ENCODE results near the gene KIRREL1.

Gene KIRREL1

DNA sequence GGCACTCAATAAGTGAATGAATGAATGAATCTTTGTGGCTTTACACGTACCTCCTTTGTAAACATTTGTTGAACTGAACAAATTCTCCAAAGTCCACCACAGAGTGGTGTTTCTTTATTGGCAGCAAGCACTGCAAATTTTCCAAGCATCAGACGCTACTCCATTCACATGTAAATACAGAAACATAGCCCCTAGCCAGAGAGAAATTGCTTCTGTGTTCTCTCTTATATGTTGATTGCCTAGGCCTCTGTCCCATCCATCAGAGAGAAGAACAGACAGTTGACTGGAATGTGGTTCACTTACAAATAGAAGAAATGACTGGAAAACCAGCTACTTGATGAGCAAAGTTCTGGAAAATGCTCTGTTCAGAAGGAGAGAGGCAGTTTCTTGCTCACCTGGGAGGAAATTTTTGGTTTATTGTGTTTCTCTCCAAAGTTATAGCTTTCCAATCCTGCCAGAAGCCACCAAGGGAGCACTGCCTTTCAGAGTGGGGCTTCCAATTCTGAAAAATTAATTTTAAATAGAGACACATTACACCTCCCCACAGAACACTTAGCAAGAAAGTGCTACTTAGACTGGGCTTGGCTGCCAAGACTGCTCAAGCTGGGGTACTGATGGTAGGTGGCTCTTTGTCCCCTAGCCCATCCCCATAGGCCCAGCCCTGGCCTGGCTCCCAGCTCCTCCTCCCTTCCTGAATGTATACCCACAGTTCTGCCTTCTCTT lies 18.1 kb upstream of the KIRREL1 start:
- H3K36me3 ChIP-seq (ENCODE audit: control insufficient read depth, insufficient read depth, low read length), result no peaks in the 10 kb centered on the region
- no peaks in the 10 kb centered on the region; the same call in none of the 2 replicates for H3K27me3 ChIP-seq (replicated peaks; ENCODE audit: control insufficient read depth, insufficient read depth, low read length)
- no peak overlapping the region for H3K4me3 ChIP-seq (replicated peaks; ENCODE audit: low read depth, low read length)
- no peak for DNase-seq (ENCODE audit: extremely low read depth, insufficient read length)
- TF ChIP-seq, protein P1, sequence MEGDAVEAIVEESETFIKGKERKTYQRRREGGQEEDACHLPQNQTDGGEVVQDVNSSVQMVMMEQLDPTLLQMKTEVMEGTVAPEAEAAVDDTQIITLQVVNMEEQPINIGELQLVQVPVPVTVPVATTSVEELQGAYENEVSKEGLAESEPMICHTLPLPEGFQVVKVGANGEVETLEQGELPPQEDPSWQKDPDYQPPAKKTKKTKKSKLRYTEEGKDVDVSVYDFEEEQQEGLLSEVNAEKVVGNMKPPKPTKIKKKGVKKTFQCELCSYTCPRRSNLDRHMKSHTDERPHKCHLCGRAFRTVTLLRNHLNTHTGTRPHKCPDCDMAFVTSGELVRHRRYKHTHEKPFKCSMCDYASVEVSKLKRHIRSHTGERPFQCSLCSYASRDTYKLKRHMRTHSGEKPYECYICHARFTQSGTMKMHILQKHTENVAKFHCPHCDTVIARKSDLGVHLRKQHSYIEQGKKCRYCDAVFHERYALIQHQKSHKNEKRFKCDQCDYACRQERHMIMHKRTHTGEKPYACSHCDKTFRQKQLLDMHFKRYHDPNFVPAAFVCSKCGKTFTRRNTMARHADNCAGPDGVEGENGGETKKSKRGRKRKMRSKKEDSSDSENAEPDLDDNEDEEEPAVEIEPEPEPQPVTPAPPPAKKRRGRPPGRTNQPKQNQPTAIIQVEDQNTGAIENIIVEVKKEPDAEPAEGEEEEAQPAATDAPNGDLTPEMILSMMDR (IDR thresholded peaks at IDR 0.05; ENCODE audit: insufficient read depth, low read length, poor library complexity, severe bottlenecking), result no peak

DNA sequence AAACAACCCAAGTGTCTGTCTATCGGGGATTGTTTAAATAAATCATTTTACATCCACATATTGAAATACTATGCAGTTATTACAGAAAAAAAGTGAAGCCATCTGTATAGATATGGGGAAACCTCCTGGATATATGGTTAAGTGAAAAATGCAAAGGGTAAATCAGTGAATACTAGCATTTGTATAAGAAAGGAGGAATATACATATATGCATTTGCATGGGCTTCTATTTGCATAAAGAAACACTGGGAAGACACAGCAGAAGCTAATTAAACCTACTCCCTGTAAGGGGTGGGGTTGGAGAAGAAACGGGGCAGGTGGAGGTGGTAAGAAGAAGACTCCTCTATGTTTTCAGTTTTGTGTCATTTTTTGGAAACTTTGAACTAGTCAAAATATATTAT lies 16.6 kb upstream of the KIRREL1 start:
- TF ChIP-seq, protein P1 (IDR thresholded peaks at IDR 0.05; ENCODE audit: insufficient read depth, low read length, poor library complexity, severe bottlenecking), result no peak
- H3K27me3 ChIP-seq (replicated peaks; ENCODE audit: control insufficient read depth, insufficient read depth, low read length), result no peaks in the 10 kb centered on the region; the same call in 1 of the 2 replicates
- H3K4me3 ChIP-seq (replicated peaks; ENCODE audit: low read depth, low read length), result no peak overlapping the region
- H3K36me3 ChIP-seq (ENCODE audit: control insufficient read depth, insufficient read depth, low read length), result no peaks in the 10 kb centered on the region
- DNase-seq (ENCODE audit: extremely low read depth, insufficient read length), result no peak

GRCh38 chr1:157978586-157979403 lies 14.7 kb upstream of the KIRREL1 start:
- DNase-seq (ENCODE audit: extremely low read depth, insufficient read length), result no peak
- H3K36me3 ChIP-seq (ENCODE audit: control insufficient read depth, insufficient read depth, low read length), result no peaks in the 10 kb centered on the region
- no peak overlapping the region for H3K4me3 ChIP-seq (replicated peaks; ENCODE audit: low read depth, low read length)
- TF ChIP-seq, protein P1 (IDR thresholded peaks at IDR 0.05; ENCODE audit: insufficient read depth, low read length, poor library complexity, severe bottlenecking), result no peak
- H3K27me3 ChIP-seq (replicated peaks; ENCODE audit: control insufficient read depth, insufficient read depth, low read length), result no peaks in the 10 kb centered on the region; the same call in 1 of the 2 replicates

- TF ChIP-seq, protein P1 (IDR thresholded peaks at IDR 0.05; ENCODE audit: insufficient read depth, low read length, poor library complexity, severe bottlenecking), result no peak
- H3K27me3 ChIP-seq (replicated peaks; ENCODE audit: control insufficient read depth, insufficient read depth, low read length), result no peaks in the 10 kb centered on the region
- H3K4me3 ChIP-seq (replicated peaks; ENCODE audit: low read depth, low read length), result no peak overlapping the region
- no peak for DNase-seq (ENCODE audit: extremely low read depth, insufficient read length)
- H3K36me3 ChIP-seq (ENCODE audit: control insufficient read depth, insufficient read depth, low read length), result no peaks in the 10 kb centered on the region
Measured at GRCh38 chr1:157982136-157982535, 11.3 kb upstream of the KIRREL1 start.

DNA sequence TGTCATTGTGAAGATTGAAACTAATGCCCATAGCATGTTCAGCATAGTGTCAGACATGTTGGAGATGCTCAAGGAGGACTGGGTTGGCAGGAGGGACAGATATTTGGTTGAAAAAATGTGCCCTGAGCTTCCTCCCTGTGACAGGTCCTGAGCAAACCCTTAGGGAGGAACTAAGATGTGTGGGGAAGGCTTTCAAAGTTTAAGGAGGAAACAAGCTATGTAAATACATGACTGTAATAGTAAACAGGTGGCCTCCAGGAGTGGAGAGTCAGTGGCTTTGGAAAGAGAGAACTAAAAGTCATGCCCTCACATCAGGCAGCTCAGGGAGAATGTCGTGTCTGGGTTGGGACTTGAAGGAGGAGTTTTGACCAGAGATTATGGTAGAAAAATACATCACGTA lies 9.7 kb upstream of the KIRREL1 start:
- no peak for DNase-seq (ENCODE audit: extremely low read depth, insufficient read length)
- TF ChIP-seq, protein P1 (IDR thresholded peaks at IDR 0.05; ENCODE audit: insufficient read depth, low read length, poor library complexity, severe bottlenecking), result no peak

More for the DNA sequence above, 9.7 kb upstream of the KIRREL1 start:
- Histone ChIP-seq H3K4me3 (replicated peaks; ENCODE audit: low read depth, low read length) (no peak overlapping the region), H3K27me3 (replicated peaks; ENCODE audit: control insufficient read depth, insufficient read depth, low read length) (peaks cover 2% of the 10 kb centered on the region; the same call in 1 of the 2 replicates), H3K36me3 (ENCODE audit: control insufficient read depth, insufficient read depth, low read length) (no peaks in the 10 kb centered on the region)
